Type B pancreatic cell (in vitro differentiated cells): ENCODE results near the gene SLC12A7. TPM values are rescaled to one million over a fixed set of nuclear protein-coding genes. Genes with fewer than 3 reads are reported as not detected.

ENCODE experiments used
- DNase-seq: peaks from one replicate; pipeline ENCODE4 v3.0.0; 2021; ENCODE audit warnings: mixed read lengths; ENCODE audit not compliant: unreplicated experiment; ENCODE audit errors: extremely low spot score
- H3K27ac Mint-ChIP-seq: 2 replicates; pipeline ENCODE4 v1.8.0; 2021; ENCODE audit warnings: mild to moderate bottlenecking, mixed read lengths
- H3K27me3 Mint-ChIP-seq: 2 replicates; pipeline ENCODE4 v1.8.0; 2021; ENCODE audit warnings: mixed read lengths
- H3K36me3 Mint-ChIP-seq: 2 replicates; pipeline ENCODE4 v1.8.0; 2021; ENCODE audit warnings: mixed read lengths
- H3K4me1 Mint-ChIP-seq: one replicate; pipeline ENCODE4 v1.8.0; 2021; ENCODE audit warnings: mixed read lengths; ENCODE audit not compliant: unreplicated experiment
- H3K4me3 Mint-ChIP-seq: 2 replicates; pipeline ENCODE4 v1.8.0; 2021; ENCODE audit warnings: mild to moderate bottlenecking, mixed read lengths
- H3K9me3 Mint-ChIP-seq: 2 replicates; pipeline ENCODE4 v1.8.0; 2021; ENCODE audit warnings: mixed read lengths
- total RNA-seq: library from RNA; stranded (reverse); gene quantifications from 2 replicates; pipeline ENCODE4 v1.2.1, GENCODE V29; 2021; ENCODE audit warnings: low replicate concordance
- TF ChIP-seq, protein P1 (sequence below): fragments of 200-600 bp; sonication (generic); conservative IDR thresholded peaks from 2 replicates; pipeline ENCODE4 v1.5.0; 2021; ENCODE audit warnings: antibody characterized with exemption, mild to moderate bottlenecking

SLC12A7 gene
- total RNA-seq, 1 donor from 2014 or later = 57.6 TPM

DNA sequence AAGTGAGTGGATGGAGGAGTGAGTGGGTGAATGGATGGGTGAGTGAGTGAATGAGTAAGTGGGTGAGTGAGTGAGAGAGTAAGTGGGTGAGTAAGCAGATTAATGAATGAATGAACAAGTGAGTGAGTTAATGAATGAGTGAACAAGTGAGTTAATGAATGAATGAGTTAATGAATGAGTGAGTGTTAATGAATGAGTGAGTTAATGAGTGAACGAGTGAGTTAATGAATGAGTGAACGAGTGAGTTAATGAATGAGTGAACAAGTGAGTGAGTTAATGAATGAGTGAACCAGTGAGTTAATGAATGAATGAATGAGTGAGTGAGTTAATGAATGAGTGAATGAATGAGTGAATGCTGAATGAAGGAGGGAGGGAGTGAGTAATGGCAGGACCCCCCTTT is 76.9 kb downstream of the SLC12A7 start:
- no peaks in the 10 kb centered on the region for H3K4me1 Mint-ChIP-seq
- H3K27ac Mint-ChIP-seq = no peak overlapping the region
- DNase-seq = no peak
- no peak overlapping the region for H3K4me3 Mint-ChIP-seq
- H3K36me3 Mint-ChIP-seq = peaks cover 8% of the 10 kb centered on the region
- H3K9me3 Mint-ChIP-seq = no peaks in the 10 kb centered on the region
- H3K27me3 Mint-ChIP-seq = no peaks in the 10 kb centered on the region
- TF ChIP-seq, protein P1, sequence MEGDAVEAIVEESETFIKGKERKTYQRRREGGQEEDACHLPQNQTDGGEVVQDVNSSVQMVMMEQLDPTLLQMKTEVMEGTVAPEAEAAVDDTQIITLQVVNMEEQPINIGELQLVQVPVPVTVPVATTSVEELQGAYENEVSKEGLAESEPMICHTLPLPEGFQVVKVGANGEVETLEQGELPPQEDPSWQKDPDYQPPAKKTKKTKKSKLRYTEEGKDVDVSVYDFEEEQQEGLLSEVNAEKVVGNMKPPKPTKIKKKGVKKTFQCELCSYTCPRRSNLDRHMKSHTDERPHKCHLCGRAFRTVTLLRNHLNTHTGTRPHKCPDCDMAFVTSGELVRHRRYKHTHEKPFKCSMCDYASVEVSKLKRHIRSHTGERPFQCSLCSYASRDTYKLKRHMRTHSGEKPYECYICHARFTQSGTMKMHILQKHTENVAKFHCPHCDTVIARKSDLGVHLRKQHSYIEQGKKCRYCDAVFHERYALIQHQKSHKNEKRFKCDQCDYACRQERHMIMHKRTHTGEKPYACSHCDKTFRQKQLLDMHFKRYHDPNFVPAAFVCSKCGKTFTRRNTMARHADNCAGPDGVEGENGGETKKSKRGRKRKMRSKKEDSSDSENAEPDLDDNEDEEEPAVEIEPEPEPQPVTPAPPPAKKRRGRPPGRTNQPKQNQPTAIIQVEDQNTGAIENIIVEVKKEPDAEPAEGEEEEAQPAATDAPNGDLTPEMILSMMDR = no peak

DNA sequence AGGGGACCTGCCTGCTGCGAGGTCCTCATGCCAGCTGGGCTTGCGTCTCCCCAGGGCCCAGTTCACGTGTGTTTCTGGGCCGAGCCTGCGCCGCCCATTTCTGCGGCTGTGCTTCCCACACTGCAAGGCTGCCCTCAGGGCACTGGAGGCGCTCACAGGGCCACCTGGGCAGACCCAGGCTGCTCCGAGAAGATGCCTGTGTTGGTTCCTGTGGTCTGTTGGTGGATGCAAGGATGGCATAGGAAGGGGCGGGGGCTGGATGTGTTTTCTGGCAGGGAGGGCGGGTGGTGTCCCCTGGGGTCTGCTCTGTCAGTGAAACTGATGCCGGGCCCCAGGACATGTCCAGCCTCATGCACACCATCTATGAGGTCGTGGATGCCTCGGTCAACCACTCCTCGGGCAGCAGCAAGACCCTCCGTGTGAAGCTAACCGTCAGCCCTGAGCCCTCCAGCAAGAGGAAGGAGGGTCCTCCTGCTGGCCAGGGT is 77.4 kb downstream of the SLC12A7 start:
- no peak for DNase-seq
- TF ChIP-seq, protein P1 = no peak
- Mint-ChIP-seq H3K27me3 (no peaks in the 10 kb centered on the region), H3K4me3 (no peak overlapping the region), H3K4me1 (peaks cover 1% of the 10 kb centered on the region), H3K9me3 (no peaks in the 10 kb centered on the region), H3K27ac (no peak overlapping the region), H3K36me3 (peaks cover 5% of the 10 kb centered on the region)

DNA sequence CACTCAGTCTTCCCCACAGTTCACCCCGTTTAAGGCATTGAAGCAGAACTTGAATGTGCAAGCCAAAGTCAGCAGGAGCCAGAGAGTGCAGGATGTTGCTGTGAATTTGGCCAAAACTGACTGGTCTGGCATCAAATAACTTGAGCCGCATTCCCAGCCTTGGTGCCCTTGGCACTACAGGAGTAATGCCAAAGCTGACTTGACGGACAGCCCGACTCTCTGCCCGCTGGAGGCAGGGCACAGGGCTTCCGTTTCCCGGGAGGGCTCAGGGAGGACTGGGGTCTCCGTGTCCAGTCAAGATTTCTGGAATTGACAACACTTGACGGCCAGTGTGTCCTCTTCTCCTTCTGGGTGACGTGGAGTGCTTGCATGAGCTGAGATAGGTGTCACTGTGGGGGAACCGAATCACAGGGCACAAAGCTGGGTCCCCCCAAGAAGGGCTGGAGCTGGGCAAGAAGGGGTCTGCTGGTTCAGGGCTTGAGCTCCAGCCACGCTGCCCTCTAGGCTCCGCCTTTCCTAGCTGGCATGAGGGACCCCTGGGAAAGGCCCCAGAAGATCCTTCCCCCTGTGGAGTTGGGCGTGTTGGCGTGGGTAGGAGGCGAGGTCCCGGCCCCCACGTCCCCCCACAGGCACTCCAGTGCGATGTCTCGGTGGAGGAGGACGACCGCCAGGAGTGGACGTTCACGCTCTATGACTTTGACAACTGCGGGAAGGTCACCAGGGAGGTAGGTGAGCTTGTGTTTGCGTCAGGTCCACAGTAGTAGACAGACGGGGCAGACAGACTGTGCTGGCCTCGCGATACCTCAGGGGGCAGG is 78.0 kb downstream of the SLC12A7 start:
- Mint-ChIP-seq H3K9me3 (no peaks in the 10 kb centered on the region), H3K36me3 (peaks cover 5% of the 10 kb centered on the region)
- TF ChIP-seq, protein P1 = no peak

DNA sequence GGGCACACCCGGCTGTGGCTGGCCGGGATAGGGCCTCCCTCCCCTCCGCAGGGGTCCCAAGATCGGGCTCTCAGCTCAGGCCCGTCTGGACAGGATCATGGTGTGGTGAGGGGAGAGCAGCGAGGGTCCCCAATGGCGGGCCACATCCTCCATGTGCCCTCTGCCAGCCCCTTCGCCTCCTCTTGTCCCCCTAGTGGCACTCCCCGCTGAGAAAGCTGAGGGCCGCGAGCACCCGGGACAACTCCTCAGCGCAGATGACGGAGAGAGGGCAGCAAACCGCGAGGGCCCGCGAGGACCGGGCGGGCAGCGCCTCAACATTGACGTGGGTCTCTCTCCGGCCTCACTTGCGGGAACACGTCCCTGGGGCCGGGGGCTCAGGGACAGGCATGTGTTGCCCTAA is 78.7 kb downstream of the SLC12A7 start:
- Mint-ChIP-seq H3K27me3 (no peaks in the 10 kb centered on the region), H3K4me3 (no peak overlapping the region), H3K27ac (no peak overlapping the region), H3K9me3 (no peaks in the 10 kb centered on the region), H3K4me1 (peaks cover 9% of the 10 kb centered on the region), H3K36me3 (peaks cover 5% of the 10 kb centered on the region)
- TF ChIP-seq, protein P1 = no peak
- no peak for DNase-seq

More for the DNA sequence above, 78.0 kb downstream of the SLC12A7 start:
- no peak for DNase-seq
- H3K4me3 Mint-ChIP-seq = no peak overlapping the region
- no peaks in the 10 kb centered on the region for H3K27me3 Mint-ChIP-seq
- peaks cover 8% of the 10 kb centered on the region for H3K4me1 Mint-ChIP-seq
- no peak overlapping the region for H3K27ac Mint-ChIP-seq

DNA sequence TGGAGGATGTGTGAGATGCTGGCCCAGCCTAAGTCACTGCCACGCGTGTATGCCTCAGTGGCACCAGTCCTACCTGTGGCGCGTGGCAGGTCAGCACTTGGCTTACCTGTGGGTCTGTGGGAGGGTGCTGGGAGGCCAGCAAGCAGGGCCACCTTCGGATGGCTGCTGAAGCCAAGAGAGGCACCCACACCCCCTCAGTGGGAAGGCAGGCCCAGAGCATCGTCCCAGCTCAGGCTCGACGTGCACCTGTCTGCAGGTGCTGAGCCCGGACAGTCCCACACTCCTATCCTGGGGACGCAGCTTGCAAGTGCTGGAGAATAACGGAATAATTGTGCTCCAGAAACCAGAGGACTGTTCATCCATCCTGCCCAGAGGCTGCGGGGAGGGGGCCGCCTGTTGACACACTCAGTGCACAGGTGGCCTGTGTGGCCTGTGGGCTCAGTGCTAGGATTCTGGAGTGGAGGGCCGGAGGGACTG is 79.3 kb downstream of the SLC12A7 start:
- Mint-ChIP-seq H3K4me1 (peaks cover 9% of the 10 kb centered on the region), H3K27ac (no peak overlapping the region), H3K4me3 (no peak overlapping the region), H3K9me3 (no peaks in the 10 kb centered on the region), H3K36me3 (peaks cover 5% of the 10 kb centered on the region), H3K27me3 (no peaks in the 10 kb centered on the region)
- TF ChIP-seq, protein P1 = no peak
- no peak for DNase-seq
